Measurements from ENCODE around the gene NOTCH3. TPM values are rescaled to one million over a fixed set of nuclear protein-coding genes. Genes with fewer than 3 reads are reported as not detected.
A peak's percentile ranks its signal among the peaks of the same experiment; 100 is the strongest.

The NOTCH3 gene
- total RNA-seq, 1 experiment from 2014 or later = 0.97 TPM

GRCh38 chr19:15123031-15123890 lies 77.5 kb downstream of the NOTCH3 start:
- DNase-seq (ENCODE audit: low read depth) = no peak

GRCh38 chr19:15122331-15123030 lies 78.3 kb downstream of the NOTCH3 start:
- DNase-seq (ENCODE audit: low read depth) = no peak

- no peak for DNase-seq (ENCODE audit: low read depth)
Observed at GRCh38 chr19:15120135-15121026, 80.4 kb downstream of the NOTCH3 start.

DNA sequence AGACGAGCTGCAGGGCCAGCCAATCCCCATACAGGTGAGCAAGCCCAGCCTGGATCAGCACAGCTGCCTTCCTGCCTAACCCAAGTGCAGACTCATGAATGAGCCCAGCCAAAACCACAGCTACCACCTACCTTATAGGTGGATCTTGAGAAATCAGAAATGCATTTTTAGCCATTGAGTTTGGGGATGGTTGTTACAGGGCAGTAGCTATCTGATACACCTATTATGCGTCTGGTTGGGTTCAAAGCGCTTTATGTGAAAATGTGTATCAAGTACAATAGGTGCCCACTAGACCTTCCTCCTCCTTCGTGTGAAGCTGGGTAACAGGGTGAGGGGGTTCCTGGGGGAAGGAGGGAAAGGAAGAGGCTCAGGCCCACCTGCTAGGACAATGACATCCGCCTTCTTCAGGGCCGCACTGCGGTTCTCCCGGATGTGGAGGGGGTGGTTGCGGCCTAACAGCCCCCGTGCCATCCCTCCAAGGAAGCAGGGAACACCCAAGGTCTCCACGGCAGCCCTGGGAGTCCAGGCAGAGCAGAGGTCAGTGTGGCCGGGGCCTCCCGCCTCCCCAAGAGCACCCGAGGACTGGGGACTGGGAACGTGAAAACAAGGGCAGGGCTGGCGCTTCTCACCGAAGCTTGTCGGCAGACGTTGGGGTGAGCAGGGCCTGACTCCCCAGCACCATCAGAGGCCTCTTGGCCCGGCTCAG lies 81.9 kb downstream of the NOTCH3 start:
- no peak for DNase-seq (ENCODE audit: low read depth)

GRCh38 chr19:15118248-15118647 lies 82.5 kb downstream of the NOTCH3 start:
- no peak for DNase-seq (ENCODE audit: low read depth)

- DNase-seq (ENCODE audit: low read depth) = no peak
Observed at GRCh38 chr19:15116856-15117255, 83.9 kb downstream of the NOTCH3 start.

DNA sequence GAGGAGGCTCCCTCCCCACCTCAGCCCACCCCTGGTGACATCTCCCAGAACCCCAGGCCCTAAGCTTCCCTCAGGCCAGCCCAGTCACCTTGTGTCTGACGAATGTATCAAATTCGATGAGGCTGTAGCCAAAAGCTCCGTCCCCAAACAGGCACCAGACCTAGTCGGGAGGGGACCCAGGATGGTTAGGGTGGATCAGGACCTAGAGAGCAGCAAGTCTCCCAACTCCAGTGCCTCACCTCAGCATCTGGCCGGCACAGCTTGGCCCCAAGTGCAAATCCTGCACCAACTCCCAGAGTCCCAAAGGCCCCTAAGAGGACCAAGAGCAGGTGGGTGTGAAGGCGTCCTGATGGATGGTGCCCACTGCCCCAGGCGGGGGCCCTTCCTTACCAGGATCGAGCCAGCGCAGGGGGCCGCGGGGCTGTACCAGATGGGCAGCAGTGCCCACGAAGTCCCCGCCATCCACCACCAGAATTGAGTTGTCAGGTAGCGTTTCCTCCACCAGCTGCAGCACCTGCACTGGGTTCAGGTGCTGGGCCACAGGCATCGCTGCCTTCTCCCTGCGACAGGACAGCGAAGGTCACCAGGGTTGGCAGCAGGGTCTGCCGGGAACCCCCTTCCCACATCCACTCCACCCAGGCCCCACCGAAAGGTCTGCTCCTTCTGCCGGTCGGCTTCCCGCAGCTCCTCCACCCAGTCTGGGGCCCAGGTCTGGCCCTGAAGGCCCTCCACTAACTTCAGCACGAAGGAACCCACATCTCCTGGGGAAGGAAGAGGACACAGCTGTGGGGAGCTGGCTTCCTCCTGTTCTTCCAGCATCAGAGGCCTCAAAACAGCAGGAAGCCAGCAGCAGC lies 84.8 kb downstream of the NOTCH3 start:
- no peak for DNase-seq (ENCODE audit: low read depth)

GRCh38 chr19:15115080-15115479 lies 85.7 kb downstream of the NOTCH3 start:
- no peak for DNase-seq (ENCODE audit: low read depth)

- DNase-seq (ENCODE audit: low read depth) = peak; percentile 45
Observed at GRCh38 chr19:15114153-15114540, 86.6 kb downstream of the NOTCH3 start.

- DNase-seq (ENCODE audit: low read depth) = no peak
Observed at GRCh38 chr19:15113245-15114152, 87.3 kb downstream of the NOTCH3 start.

DNA sequence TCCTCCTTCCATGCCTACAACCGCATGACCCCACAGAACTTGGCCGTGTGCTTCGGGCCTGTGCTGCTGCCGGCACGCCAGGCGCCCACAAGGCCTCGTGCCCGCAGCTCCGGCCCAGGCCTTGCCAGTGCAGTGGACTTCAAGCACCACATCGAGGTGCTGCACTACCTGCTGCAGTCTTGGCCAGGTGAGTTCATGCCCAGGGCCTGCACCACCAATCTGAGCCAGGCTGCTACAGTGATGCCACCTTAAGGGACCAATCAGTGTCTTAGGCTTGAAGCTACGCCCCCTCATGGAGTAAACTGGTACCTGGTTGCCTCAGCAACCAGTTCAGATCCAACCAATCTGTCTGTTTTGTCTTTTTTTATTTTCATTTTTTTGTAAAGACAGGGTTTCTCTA lies 88.4 kb downstream of the NOTCH3 start:
- DNase-seq (ENCODE audit: low read depth) = no peak

GRCh38 chr19:15111758-15112157 lies 89.0 kb downstream of the NOTCH3 start:
- DNase-seq (ENCODE audit: low read depth) = no peak

GRCh38 chr19:15110418-15110815 lies 90.4 kb downstream of the NOTCH3 start:
- DNase-seq (ENCODE audit: low read depth) = no peak

GRCh38 chr19:15109768-15110417 lies 90.9 kb downstream of the NOTCH3 start:
- DNase-seq (ENCODE audit: low read depth) = no peak

Other genes starting within 250 kb of the NOTCH3 start
- 1.4 TPM in 1 of 2 replicates, not detected in the other for gene SLC1A6, start 221.1 kb downstream of the NOTCH3 start, total RNA-seq (2014; rRNA removed; shearing (Covaris generic))
- gene CASP14, start 151.5 kb downstream of the NOTCH3 start, total RNA-seq (2014; rRNA removed; shearing (Covaris generic)) = not detected in 2 replicates
- not detected in 2 replicates for gene OR1I1, start 118.8 kb downstream of the NOTCH3 start, total RNA-seq (2014; rRNA removed; shearing (Covaris generic))
- 33.0 and 38.6 TPM in 2 replicates for gene SYDE1, start 93.6 kb downstream of the NOTCH3 start, total RNA-seq (2014; rRNA removed; shearing (Covaris generic))
- gene EPHX3, start 31.5 kb upstream of the NOTCH3 start, total RNA-seq (2014; rRNA removed; shearing (Covaris generic)) = 0.11 TPM in 1 of 2 replicates, not detected in the other
- 11.1 and 12.1 TPM in 2 replicates for gene BRD4, start 131.5 kb upstream of the NOTCH3 start, total RNA-seq (2014; rRNA removed; shearing (Covaris generic))
- gene AKAP8, start 178.8 kb upstream of the NOTCH3 start, total RNA-seq (2014; rRNA removed; shearing (Covaris generic)) = 15.4 and 18.6 TPM in 2 replicates
- gene AKAP8L, start 218.0 kb upstream of the NOTCH3 start, total RNA-seq (2014; rRNA removed; shearing (Covaris generic)) = 59.0 and 77.6 TPM in 2 replicates
- 5.7 and 7.0 TPM in 2 replicates for gene WIZ, start 249.0 kb upstream of the NOTCH3 start, total RNA-seq (2014; rRNA removed; shearing (Covaris generic))

All from Daoy (cell line).